Heart right ventricle (tissue), 16 donors: Measurements from ENCODE around the gene FILIP1L. TPM values are rescaled to one million over a fixed set of nuclear protein-coding genes. Genes with fewer than 3 reads are reported as not detected.
A peak's percentile ranks its signal among the peaks of the same experiment; 100 is the strongest.

Experiments used
- ATAC-seq, 8 donors: fragments of 200-7000 bp; cut with Tn5 transposase; one replicate each; pipeline ENCODE4 v1.9.1; 2020; ENCODE audit warnings: mild to moderate bottlenecking in 8 of 8, moderate library complexity in 8 of 8, moderate number of reproducible peaks in 1 of 8
- DNase-seq, 2 donors: peaks; one replicate each; pipeline ENCODE4 v3.0.0-alpha.2; 2020
- H3K27ac ChIP-seq, 10 donors: fragments of 200-600 bp; sonication (generic) in 2 of 10; one replicate each; pipeline versions ENCODE4 v1.5.0 to v1.8.0; 2020 to 2022; ENCODE audit warnings: mild to moderate bottlenecking in 3 of 10
- H3K27me3 ChIP-seq, 7 donors: fragments of 200-600 bp; one replicate each; pipeline ENCODE4 v1.8.0; 2021 to 2022; ENCODE audit warnings: mild to moderate bottlenecking in 2 of 7
- H3K36me3 ChIP-seq, 9 donors: fragments of 200-600 bp; sonication (generic) in 1 of 9; one replicate each; pipeline versions ENCODE4 v1.5.0 to v1.8.0; 2020 to 2022; ENCODE audit warnings: mild to moderate bottlenecking in 2 of 9
- H3K4me1 ChIP-seq, 9 donors: fragments of 200-600 bp; sonication (generic) in 1 of 9; one replicate each; pipeline versions ENCODE4 v1.5.0 to v1.8.0; 2020 to 2022; ENCODE audit warnings: mild to moderate bottlenecking in 4 of 9
- H3K4me3 ChIP-seq, 10 donors: fragments of 200-600 bp; sonication (generic) in 2 of 10; one replicate each; pipeline versions ENCODE4 v1.5.0 to v1.8.0; 2020 to 2022; ENCODE audit warnings: mild to moderate bottlenecking in 7 of 10, moderate library complexity in 2 of 10
- H3K9me3 ChIP-seq, 11 donors: fragments of 200-600 bp in 10 of 11; sonication (generic) in 2 of 11; one replicate each; pipeline versions ENCODE4 v1.5.0 to v1.8.0; 2013 to 2022; ENCODE audit warnings: mild to moderate bottlenecking in 2 of 11, control low read depth in 1 of 11, moderate library complexity in 1 of 11
- CTCF ChIP-seq, 9 donors: fragments of 200-600 bp; sonication (generic) in 2 of 9; IDR thresholded peaks; one replicate each; pipeline versions ENCODE4 v1.5.0 to v1.8.0; 2021 to 2022; ENCODE audit warnings: antibody characterized with exemption in 9 of 9, mild to moderate bottlenecking in 5 of 9, moderate library complexity in 1 of 9
- WGBS, 2 donors: extraction: QIAGEN DNeasy Blood & Tissue Kit; methylation state at CpG; one replicate each; pipeline ENCODE4 v1.1.7; 2013; ENCODE audit warnings: inconsistent platforms in 1 of 2; 5-methylcytosine and 5-hydroxymethylcytosine counted together
- intact Hi-C, 10 donors: fragments of 100-400 bp; cut with DNase I; formaldehyde crosslinking; loops; one replicate each; pipeline versions ENCODE4 v1.11.1 to v1.14.2; 2022
- polyA plus RNA-seq, 2 donors: library from polyadenylated mRNA; stranded (reverse); fragments of 200-250 nt; gene quantifications; one replicate each; pipeline ENCODE4 v1.2.3, GENCODE V29; 2013
- total RNA-seq, 10 donors: library from RNA; stranded (reverse); fragmentation: NEBNext Ultra II Directional in 3 of 10; extraction: Animal tissue kit (Norgen Biotek cat#: 25700) in 3 of 10; gene quantifications; one replicate each; pipeline versions ENCODE4 v1.2.1 to v1.2.4, GENCODE V29; 2021 to 2023
- donor health status: Arrhythmogenic right ventricular cardiomyopathy.
- donor health status: ischemic (EF 13 %, LVEDD 7.1; RV severe dilation, severe dysfunction).
- donor health status: healthy with polysubstance abuse.
- donor health status: DM: no; HTN: yes; CAD: no.
- donor health status: DM: no; HTN: no; CAD: no.
- donor health status: ischemic (EF 25% LVEDD 6.9; RV normal size, moderate dysfunction).
- donor health status: ischemic (EF 25% LVEDD 5.7; RV mildly dilated, moderate dysfunction).
- donor health status: healthy.
- donor health status: DM: yes; HTN: yes; CAD: no.
- donor health status: Ischemic cardiomyopathy.
- donor health status: ischemic (EF 35%, LVEDD 5.7; RV mildly dilated, moderate dysfunction).
- donor health status: nonischemic (EF 11% LVEDD 7.7; RV severe dilation, severe dysfunction).
- donor health status: DM: yes; HTN: yes; CAD: no.
- donor health status: PGD.
- donor health status: ischemic (EF 29% LVEDD 5.4; RV normal size, mild dysfunction).
- donor health status: nonischemic (EF 23%, LVEDD 6.1; RV moderate dilation, normal function).

FILIP1L gene
- total and polyA plus RNA-seq, 12 donors = 15.9 to 134 (median 64.3) TPM

DNA sequence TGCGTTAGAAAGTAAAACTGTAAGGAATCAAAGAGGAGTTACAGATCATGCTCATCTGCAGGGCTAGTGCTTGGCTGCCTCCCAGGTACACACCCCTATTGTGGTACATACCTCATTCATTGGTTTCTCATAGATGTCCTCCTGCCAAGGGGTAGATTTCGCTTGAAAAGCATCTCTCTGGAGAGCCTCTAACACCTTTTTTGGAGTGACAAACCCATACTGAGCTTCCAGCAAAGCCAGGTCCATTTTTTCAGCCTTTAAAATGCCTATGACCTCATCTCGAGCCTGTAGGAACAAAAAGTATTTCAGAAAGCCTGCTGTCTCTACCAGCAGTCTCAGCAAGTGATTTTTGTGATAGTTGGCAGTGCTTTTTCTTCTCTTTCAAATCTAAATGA is 184.6 kb downstream of the FILIP1L start:
- Histone ChIP-seq H3K27me3 (no peaks in the 10 kb centered on the region), H3K4me3 (no peak overlapping the region), H3K9me3 (no peaks in the 10 kb centered on the region), H3K4me1 (peaks cover 10 to 64% (median 37%) of the 10 kb centered on the region in 9 donors), H3K27ac (peak overlapping the region in 9 of 10 donors; percentile 11 to 76 (median 54)), H3K36me3 (no peaks in the 10 kb centered on the region)
- peak in 6 of 8 donors; percentile 26 to 51 (median 38) for ATAC-seq
- no peak for TF ChIP-seq CTCF (IDR thresholded peaks at IDR 0.05)
- 50 to 63% methylated on average over 3 of the region's 3 CpGs for WGBS, 2 donors
- intact Hi-C loops = loop anchor here in 5 of 10 donors (5.0 to 10.0 kb wide), 6 partner anchors 52 to 325 kb away; no protein-coding TSS in a partner anchor
- peak; percentile 23 to 43 for DNase-seq

DNA sequence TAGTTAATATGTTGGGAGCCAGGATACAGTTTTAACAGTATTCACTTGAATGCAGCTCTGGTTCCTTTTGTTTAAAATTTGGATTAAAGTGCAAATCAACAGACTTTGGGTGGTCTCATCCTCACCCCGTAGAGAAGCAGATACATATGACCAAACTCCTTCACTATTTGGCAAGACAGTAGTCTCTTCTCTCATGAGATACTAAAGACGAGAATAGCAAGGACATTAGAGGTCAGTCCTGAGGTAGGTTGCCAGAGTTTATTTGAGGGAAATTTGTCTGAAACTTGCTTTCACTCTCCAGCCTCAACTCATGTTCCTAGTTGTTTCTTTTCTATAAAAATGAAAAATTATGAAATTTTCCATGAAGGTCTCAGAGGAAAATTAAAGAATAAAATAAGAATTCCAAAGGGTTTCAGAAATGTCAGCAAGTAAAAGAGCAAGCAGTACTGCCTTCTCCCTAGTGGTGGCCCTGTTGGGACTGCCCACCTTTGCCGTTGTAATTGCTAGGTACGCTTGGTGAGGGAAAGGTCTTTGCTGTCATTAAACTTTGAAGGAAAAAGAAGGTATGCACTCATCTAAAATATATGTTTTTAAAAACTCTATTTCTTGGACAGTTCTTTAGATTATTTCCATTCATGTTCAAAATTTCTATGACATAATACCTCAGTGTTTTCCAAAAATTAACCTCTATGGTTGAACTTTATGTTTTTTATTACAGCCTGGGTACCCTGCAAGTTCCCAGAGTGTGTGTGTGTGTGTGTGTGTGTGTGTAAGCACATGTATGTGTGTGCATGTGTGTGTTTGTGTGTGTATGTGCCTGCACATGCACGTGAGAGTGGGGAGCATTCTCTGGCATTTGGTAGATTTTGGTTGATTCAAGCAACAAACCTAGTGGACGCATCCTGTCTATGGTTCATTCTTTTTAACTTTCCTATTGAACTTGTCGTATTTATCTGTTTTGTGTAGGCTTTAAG is 185.2 kb downstream of the FILIP1L start:
- Histone ChIP-seq H3K27ac (peak overlapping the region; percentile 2 to 76 (median 51)), H3K27me3 (no peaks in the 10 kb centered on the region), H3K9me3 (no peaks in the 10 kb centered on the region), H3K36me3 (no peaks in the 10 kb centered on the region), H3K4me3 (peak overlapping the region in 1 of 10 donors; percentile 9), H3K4me1 (peaks cover 10 to 57% (median 33%) of the 10 kb centered on the region in 9 donors)
- TF ChIP-seq CTCF (IDR thresholded peaks at IDR 0.05) = peak in 3 of 9 donors; percentile 24 to 38 (median 34)
- intact Hi-C loops = loop anchor here in 4 of 10 donors (5.0 to 10.0 kb wide), 4 partner anchors 52 to 326 kb away; no protein-coding TSS in a partner anchor
- 56 to 57% methylated on average over 7 of the region's 7 CpGs for WGBS, 2 donors
- DNase-seq = no peak
- peak; percentile 42 to 71 (median 60) for ATAC-seq

- TF ChIP-seq CTCF (IDR thresholded peaks at IDR 0.05) = no peak
- Histone ChIP-seq H3K27ac (peak overlapping the region in 7 of 10 donors; percentile 2 to 76 (median 63)), H3K4me1 (peaks cover 10 to 57% (median 33%) of the 10 kb centered on the region in 9 donors), H3K9me3 (no peaks in the 10 kb centered on the region), H3K36me3 (no peaks in the 10 kb centered on the region), H3K27me3 (no peaks in the 10 kb centered on the region), H3K4me3 (no peak overlapping the region)
- ATAC-seq (no peak), DNase-seq (no peak)
- 72 to 77% methylated on average over 7 of the region's 7 CpGs for WGBS, 2 donors
- intact Hi-C loops = loop anchor here in 4 of 10 donors (5.0 to 10.0 kb wide), 4 partner anchors 51 to 327 kb away; no protein-coding TSS in a partner anchor
These were observed 186.4 kb downstream of the FILIP1L start for GRCh38 chr3:99927671-99928457.
